Glutamatergic neuron (in vitro differentiated cells): ENCODE results near the gene ACOD1. TPM values are rescaled to one million over a fixed set of nuclear protein-coding genes. Genes with fewer than 3 reads are reported as not detected.

Experiments
- DNase-seq: peaks from one replicate; pipeline ENCODE4 v3.0.0; 2022
- H3K27ac Mint-ChIP-seq: one replicate; pipeline ENCODE4 v1.8.0; 2020; ENCODE audit warnings: mild to moderate bottlenecking, mixed read lengths, inconsistent platforms; ENCODE audit not compliant: unreplicated experiment
- H3K27me3 Mint-ChIP-seq: one replicate; pipeline ENCODE4 v1.8.0; 2020; ENCODE audit warnings: mild to moderate bottlenecking, moderate library complexity, mixed read lengths, inconsistent platforms; ENCODE audit not compliant: unreplicated experiment
- H3K36me3 Mint-ChIP-seq: one replicate; pipeline ENCODE4 v1.8.0; 2020; ENCODE audit warnings: mild to moderate bottlenecking, mixed read lengths, inconsistent platforms; ENCODE audit not compliant: unreplicated experiment
- H3K4me1 Mint-ChIP-seq: one replicate; pipeline ENCODE4 v1.8.0; 2020; ENCODE audit warnings: mild to moderate bottlenecking, low read depth, mixed read lengths, inconsistent platforms; ENCODE audit not compliant: unreplicated experiment
- H3K4me3 Mint-ChIP-seq: one replicate; pipeline ENCODE4 v1.8.0; 2020; ENCODE audit warnings: mild to moderate bottlenecking, mixed read lengths, inconsistent platforms; ENCODE audit not compliant: unreplicated experiment
- H3K9me3 Mint-ChIP-seq: one replicate; pipeline ENCODE4 v1.8.0; 2020; ENCODE audit warnings: mild to moderate bottlenecking, moderate library complexity, mixed read lengths, inconsistent platforms; ENCODE audit not compliant: unreplicated experiment
- CTCF ChIP-seq: fragments of 200-600 bp; sonication (generic); IDR thresholded peaks from one replicate; pipeline ENCODE4 v1.5.0; 2021; ENCODE audit not compliant: partially characterized antibody, unreplicated experiment
- total RNA-seq: library from RNA; stranded (reverse); fragmentation: NEBNext Ultra II Directional; extraction: Animal tissue kit (Norgen Biotek cat#: 25700); gene quantifications from one replicate; pipeline ENCODE4 v1.2.1, GENCODE V29; 2021; ENCODE audit not compliant: unreplicated experiment

Gene ACOD1
- total RNA-seq, 1 donor from 2014 or later: not detected

DNA sequence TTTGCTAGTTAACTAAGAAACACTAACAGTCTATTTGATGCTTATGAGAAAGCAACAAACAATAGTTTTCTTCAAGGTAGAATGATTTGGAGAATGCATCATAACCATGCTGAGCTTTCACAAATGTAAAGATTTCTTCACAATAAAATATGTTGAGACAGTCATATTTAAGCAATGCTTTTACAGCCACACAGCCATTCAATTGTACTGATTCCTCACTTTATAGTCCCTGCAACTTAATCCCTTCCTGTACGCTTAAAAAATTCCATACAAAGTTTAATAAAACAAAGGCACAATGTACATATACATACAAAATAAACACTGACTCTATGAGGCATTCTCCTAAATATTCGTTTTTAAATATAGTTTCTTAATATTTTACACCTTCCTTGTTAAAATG lies 4.7 kb upstream of the ACOD1 start:
- DNase-seq: no peak
- H3K27ac Mint-ChIP-seq: no peak overlapping the region
- H3K9me3 Mint-ChIP-seq: peaks cover 7% of the 10 kb centered on the region
- H3K27me3 Mint-ChIP-seq: peaks cover 2% of the 10 kb centered on the region
- TF ChIP-seq CTCF: no peak
- H3K4me1 Mint-ChIP-seq: no peaks in the 10 kb centered on the region
- H3K4me3 Mint-ChIP-seq: no peak overlapping the region
- H3K36me3 Mint-ChIP-seq: no peaks in the 10 kb centered on the region

DNA sequence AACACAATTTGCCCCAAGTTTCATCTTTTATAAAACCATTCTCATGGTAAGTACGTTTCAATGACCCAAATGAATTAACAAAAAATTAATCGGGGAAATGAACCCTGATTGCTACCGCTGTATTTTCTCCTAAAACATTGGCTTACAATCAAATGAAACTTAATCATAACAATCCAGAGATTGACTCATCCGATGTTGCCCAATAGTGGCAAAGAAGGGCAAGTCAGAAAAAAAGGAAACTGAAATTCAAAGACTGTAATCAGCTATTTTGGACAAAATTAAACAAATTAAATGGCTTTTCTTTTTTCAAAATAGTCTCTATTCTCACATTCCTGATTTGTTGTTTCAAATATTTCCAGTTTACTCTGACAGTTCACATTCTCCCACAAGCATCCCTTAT lies 3.9 kb upstream of the ACOD1 start:
- no peak overlapping the region for H3K4me3 Mint-ChIP-seq
- no peaks in the 10 kb centered on the region for H3K36me3 Mint-ChIP-seq
- no peak for TF ChIP-seq CTCF
- no peak overlapping the region for H3K27ac Mint-ChIP-seq
- no peaks in the 10 kb centered on the region for H3K4me1 Mint-ChIP-seq
- peaks cover 4% of the 10 kb centered on the region for H3K9me3 Mint-ChIP-seq
- peaks cover 2% of the 10 kb centered on the region for H3K27me3 Mint-ChIP-seq
- DNase-seq: no peak

DNA sequence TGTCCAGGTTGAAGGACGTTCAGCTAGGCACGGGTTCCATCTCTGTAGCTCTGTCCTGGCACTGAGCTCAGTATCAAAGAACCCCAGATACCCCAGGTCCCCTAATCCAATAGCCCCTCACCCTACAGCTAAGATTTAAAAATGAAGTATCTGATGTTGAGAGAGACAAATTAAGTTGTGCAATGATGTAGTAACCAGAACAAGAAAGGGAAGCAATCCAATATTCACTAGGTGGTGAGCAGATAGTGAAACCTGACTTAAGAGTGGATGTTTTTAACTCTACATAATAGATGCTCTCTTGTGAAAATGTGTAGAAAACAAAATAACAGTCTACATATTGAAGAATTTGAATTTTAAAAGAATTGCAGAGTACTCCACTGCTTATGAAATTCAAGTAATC lies 1.8 kb downstream of the ACOD1 start:
- H3K36me3 Mint-ChIP-seq: no peaks in the 10 kb centered on the region
- DNase-seq: no peak
- TF ChIP-seq CTCF: no peak
- H3K4me3 Mint-ChIP-seq: no peak overlapping the region
- peaks cover 3% of the 10 kb centered on the region for H3K9me3 Mint-ChIP-seq
- no peak overlapping the region for H3K27ac Mint-ChIP-seq
- no peaks in the 10 kb centered on the region for H3K4me1 Mint-ChIP-seq
- peaks cover 4% of the 10 kb centered on the region for H3K27me3 Mint-ChIP-seq

- Mint-ChIP-seq H3K36me3 (peaks cover 9% of the 10 kb centered on the region), H3K27me3 (peaks cover 6% of the 10 kb centered on the region), H3K4me1 (no peaks in the 10 kb centered on the region), H3K9me3 (peaks cover 10% of the 10 kb centered on the region), H3K27ac (no peak overlapping the region), H3K4me3 (no peak overlapping the region)
- no peak for TF ChIP-seq CTCF
- DNase-seq: no peak
Observed at GRCh38 chr13:76953968-76954367, 5.7 kb downstream of the ACOD1 start.

GRCh38 chr13:76954538-76954937 lies 6.2 kb downstream of the ACOD1 start:
- Mint-ChIP-seq H3K9me3 (peaks cover 10% of the 10 kb centered on the region), H3K27me3 (peaks cover 6% of the 10 kb centered on the region), H3K4me1 (no peaks in the 10 kb centered on the region), H3K36me3 (peaks cover 9% of the 10 kb centered on the region), H3K27ac (no peak overlapping the region), H3K4me3 (no peak overlapping the region)
- no peak for TF ChIP-seq CTCF
- DNase-seq: no peak
